H9 (cell line): Measurements from ENCODE around the gene CDH20. TPM values are rescaled to one million over a fixed set of nuclear protein-coding genes. Genes with fewer than 3 reads are reported as not detected.

Source experiments
- DNase-seq: peaks from one replicate; pipeline ENCODE4 v3.0.0-alpha.2; 2017
- H2AFZ ChIP-seq: one replicate; pipeline ENCODE4 v1.6.1; 2013; ENCODE audit warnings: mild to moderate bottlenecking, low read length, control low read depth, moderate library complexity
- H2AK5ac ChIP-seq: 2 replicates; pipeline ENCODE4 v1.6.1; 2013; ENCODE audit warnings: low read length, control low read depth, mixed read lengths; ENCODE audit not compliant: insufficient read length
- H2BK120ac ChIP-seq: one replicate; pipeline ENCODE4 v1.6.1; 2013; ENCODE audit warnings: low read depth, mild to moderate bottlenecking, low read length, control low read depth, inconsistent platforms; ENCODE audit not compliant: poor library complexity, severe bottlenecking
- H2BK12ac ChIP-seq: 2 replicates; pipeline ENCODE4 v1.6.1; 2013; ENCODE audit warnings: low read length, control low read depth, mixed read lengths, low read depth; ENCODE audit not compliant: insufficient read length
- H2BK15ac ChIP-seq: 2 replicates; pipeline ENCODE4 v1.6.1; 2013; ENCODE audit warnings: low read depth, low read length, control low read depth
- H2BK20ac ChIP-seq: one replicate; pipeline ENCODE4 v1.6.1; 2013; ENCODE audit warnings: low read depth, mild to moderate bottlenecking, low read length, control low read depth, inconsistent platforms; ENCODE audit not compliant: poor library complexity, severe bottlenecking
- H2BK5ac ChIP-seq: 2 replicates; pipeline ENCODE4 v1.6.1; 2013; ENCODE audit warnings: low read length, control low read depth, mixed read lengths; ENCODE audit not compliant: insufficient read length
- H3K14ac ChIP-seq: 2 replicates; pipeline ENCODE4 v1.6.1; 2013; ENCODE audit warnings: low read length, control low read depth; ENCODE audit not compliant: insufficient read depth
- H3K18ac ChIP-seq: 2 replicates; pipeline ENCODE4 v1.6.1; 2013; ENCODE audit warnings: low read depth, mild to moderate bottlenecking, mixed read lengths, low read length, control low read depth; ENCODE audit not compliant: insufficient read length
- H3K23ac ChIP-seq: 2 replicates; pipeline ENCODE4 v1.6.1; 2013; ENCODE audit warnings: low read length, control low read depth, mixed read lengths, low read depth; ENCODE audit not compliant: insufficient read length
- H3K23me2 ChIP-seq: 2 replicates; pipeline ENCODE4 v1.6.1; 2013; ENCODE audit warnings: low read depth, mild to moderate bottlenecking, mixed read lengths, low read length, control low read depth; ENCODE audit not compliant: insufficient read length, poor library complexity, severe bottlenecking
- H3K27ac ChIP-seq: 2 replicates; pipeline ENCODE4 v1.5.1; 2013; ENCODE audit warnings: low read length, control low read depth, mixed read lengths, low read depth; ENCODE audit not compliant: insufficient read length
- H3K27me3 ChIP-seq: 2 replicates; pipeline ENCODE4 v1.6.1; 2013; ENCODE audit warnings: low read length, control low read depth, inconsistent platforms; ENCODE audit not compliant: insufficient read depth
- H3K4ac ChIP-seq: 2 replicates; pipeline ENCODE4 v1.6.1; 2013; ENCODE audit warnings: low read depth, mild to moderate bottlenecking, control low read depth, inconsistent platforms, low read length, moderate library complexity
- H3K4me1 ChIP-seq: 2 replicates; pipeline ENCODE4 v1.6.1; 2013; ENCODE audit warnings: low read length, control low read depth, inconsistent platforms; ENCODE audit not compliant: insufficient read depth
- H3K4me2 ChIP-seq: 2 replicates; pipeline ENCODE4 v1.6.1; 2013; ENCODE audit warnings: low read length, control low read depth, mixed read lengths; ENCODE audit not compliant: insufficient read length, insufficient read depth
- H3K56ac ChIP-seq: 2 replicates; pipeline ENCODE4 v1.6.1; 2013; ENCODE audit warnings: low read depth, mild to moderate bottlenecking, mixed read lengths, low read length, control low read depth; ENCODE audit not compliant: insufficient read length
- H3K79me1 ChIP-seq: 2 replicates; pipeline ENCODE4 v1.6.1; 2013; ENCODE audit warnings: low read depth, mild to moderate bottlenecking, moderate library complexity, low read length, control low read depth, inconsistent platforms; ENCODE audit not compliant: insufficient read depth, poor library complexity, severe bottlenecking
- H3K79me2 ChIP-seq: 2 replicates; pipeline ENCODE4 v1.6.1; 2013; ENCODE audit warnings: low read length, control low read depth, inconsistent platforms; ENCODE audit not compliant: insufficient read depth
- H3K9ac ChIP-seq: 2 replicates; pipeline ENCODE4 v1.6.1; 2013; ENCODE audit warnings: low read length, control low read depth, mixed read lengths; ENCODE audit not compliant: insufficient read length; ENCODE audit errors: extremely low read depth
- H3K9me3 ChIP-seq: one replicate; pipeline ENCODE4 v1.6.1; 2013; ENCODE audit warnings: low read depth, low read length, inconsistent platforms; ENCODE audit not compliant: control insufficient read depth
- H3T11ph ChIP-seq: one replicate; pipeline ENCODE4 v1.6.1; 2013; ENCODE audit warnings: mild to moderate bottlenecking, low read length, control low read depth, inconsistent platforms
- H4K20me1 ChIP-seq: one replicate; pipeline ENCODE4 v1.6.1; 2013; ENCODE audit not compliant: control insufficient read depth, insufficient read length, insufficient read depth
- H4K5ac ChIP-seq: 2 replicates; pipeline ENCODE4 v1.6.1; 2013; ENCODE audit warnings: low read depth, mild to moderate bottlenecking, mixed read lengths, low read length, control low read depth; ENCODE audit not compliant: insufficient read length
- H4K8ac ChIP-seq: replicated peaks from 2 replicates; pipeline ENCODE4 v1.6.1; 2013; ENCODE audit warnings: low read length, control low read depth, mixed read lengths, low read depth; ENCODE audit not compliant: insufficient read length
- H4K91ac ChIP-seq: 2 replicates; pipeline ENCODE4 v1.6.1; 2013; ENCODE audit warnings: low read depth, mild to moderate bottlenecking, moderate library complexity, mixed read lengths, low read length, control low read depth; ENCODE audit not compliant: insufficient read length
- H3K27ac Mint-ChIP-seq, 3 experiments: 2 replicates in 2 of 3; 3 replicates in 1 of 3; pipeline ENCODE4 v1.8.0; 2020 to 2021; ENCODE audit warnings: mixed read lengths in 3 of 3, mild to moderate bottlenecking in 1 of 3, moderate library complexity in 1 of 3
- H3K27me3 Mint-ChIP-seq: 2 replicates; pipeline ENCODE4 v1.8.0; 2021; ENCODE audit warnings: low read depth, mild to moderate bottlenecking, moderate library complexity, mixed read lengths
- H3K36me3 Mint-ChIP-seq, 3 experiments: 2 replicates in 2 of 3; 3 replicates in 1 of 3; pipeline ENCODE4 v1.8.0; 2020 to 2021; ENCODE audit warnings: low read depth in 3 of 3, mixed read lengths in 3 of 3; ENCODE audit not compliant: insufficient read depth in 1 of 3
- H3K4me1 Mint-ChIP-seq, 2 experiments: 2 replicates each; pipeline ENCODE4 v1.8.0; 2020; ENCODE audit warnings: mixed read lengths in 2 of 2
- H3K4me3 Mint-ChIP-seq, 2 experiments: 2 replicates in 1 of 2; 3 replicates in 1 of 2; pipeline ENCODE4 v1.8.0; 2020 to 2021; ENCODE audit warnings: mild to moderate bottlenecking in 2 of 2, mixed read lengths in 2 of 2, moderate library complexity in 1 of 2
- H3K9me3 Mint-ChIP-seq, 2 experiments: 2 replicates in 1 of 2; 3 replicates in 1 of 2; pipeline ENCODE4 v1.8.0; 2020; ENCODE audit warnings: mild to moderate bottlenecking in 2 of 2, mixed read lengths in 2 of 2, moderate library complexity in 1 of 2
- WGBS: extraction: QIAGEN DNeasy Blood & Tissue Kit; methylation state at CpG from one replicate; pipeline ENCODE4 v1.1.7; 2013; ENCODE audit warnings: missing lambda C conversion rate, low lambda C conversion rate, mixed read lengths; ENCODE audit not compliant: insufficient read length; ENCODE audit errors: extremely low coverage; 5-methylcytosine and 5-hydroxymethylcytosine counted together
- total RNA-seq: library from RNA; stranded (reverse); gene quantifications from 2 replicates; pipeline ENCODE4 v1.2.1, GENCODE V29; 2021
- TF ChIP-seq, protein P1 (sequence below): fragments of 200-600 bp; sonication (generic); conservative IDR thresholded peaks from 3 replicates; pipeline ENCODE4 v1.8.0; 2021; ENCODE audit warnings: antibody characterized with exemption, mild to moderate bottlenecking

Gene CDH20
- total RNA-seq, 1 experiment from 2014 or later: not detected

DNA sequence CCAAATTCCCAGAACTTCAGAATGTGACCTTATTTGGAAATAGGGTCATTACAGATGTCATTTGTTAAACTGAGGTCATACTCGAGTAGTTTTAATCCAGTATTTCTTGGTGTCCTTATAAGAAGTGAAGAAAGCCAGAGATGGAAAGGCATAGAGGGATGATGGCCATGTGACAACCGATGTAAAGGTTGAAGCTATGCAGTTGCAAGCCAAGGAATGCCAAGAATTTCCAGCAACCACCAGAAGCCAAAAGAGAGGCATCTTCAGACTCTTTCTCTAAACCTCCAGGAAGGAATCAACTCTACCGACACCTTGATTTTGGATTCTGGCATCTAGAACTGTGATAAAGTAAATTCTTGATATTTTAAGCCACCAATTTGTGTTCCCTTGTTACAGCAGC lies 242.2 kb downstream of the CDH20 start:
- no peak overlapping the region for H2BK15ac ChIP-seq
- Mint-ChIP-seq H3K27me3 (no peaks in the 10 kb centered on the region), H3K4me1 (peaks cover 10% of the 10 kb centered on the region in 2 experiments), H3K36me3 (peaks cover 0 to 5% (median 0%) of the 10 kb centered on the region in 3 experiments; a peak in 1 of 7 replicates), H3K27ac (no peak overlapping the region), H3K9me3 (peaks cover 2 to 7% of the 10 kb centered on the region in 2 experiments; a peak in 3 of 5 replicates), H3K4me3 (no peak overlapping the region)
- no peaks in the 10 kb centered on the region for H4K20me1 ChIP-seq
- H3K4me1 ChIP-seq: no peaks in the 10 kb centered on the region; the same call in 1 of the 2 replicates
- no peak overlapping the region for H2BK5ac ChIP-seq
- H4K5ac ChIP-seq: no peak overlapping the region
- DNase-seq: no peak
- no CpG with 5 or more reads among the region's 3 CpGs for WGBS
- no peak overlapping the region for H3K27ac ChIP-seq
- H3K79me2 ChIP-seq: no peaks in the 10 kb centered on the region
- no peaks in the 10 kb centered on the region for H3K23me2 ChIP-seq
- H2BK20ac ChIP-seq: no peak overlapping the region
- no peak overlapping the region for H3T11ph ChIP-seq
- no peak overlapping the region for H3K9ac ChIP-seq
- H4K8ac ChIP-seq: no peak overlapping the region
- TF ChIP-seq, protein P1, sequence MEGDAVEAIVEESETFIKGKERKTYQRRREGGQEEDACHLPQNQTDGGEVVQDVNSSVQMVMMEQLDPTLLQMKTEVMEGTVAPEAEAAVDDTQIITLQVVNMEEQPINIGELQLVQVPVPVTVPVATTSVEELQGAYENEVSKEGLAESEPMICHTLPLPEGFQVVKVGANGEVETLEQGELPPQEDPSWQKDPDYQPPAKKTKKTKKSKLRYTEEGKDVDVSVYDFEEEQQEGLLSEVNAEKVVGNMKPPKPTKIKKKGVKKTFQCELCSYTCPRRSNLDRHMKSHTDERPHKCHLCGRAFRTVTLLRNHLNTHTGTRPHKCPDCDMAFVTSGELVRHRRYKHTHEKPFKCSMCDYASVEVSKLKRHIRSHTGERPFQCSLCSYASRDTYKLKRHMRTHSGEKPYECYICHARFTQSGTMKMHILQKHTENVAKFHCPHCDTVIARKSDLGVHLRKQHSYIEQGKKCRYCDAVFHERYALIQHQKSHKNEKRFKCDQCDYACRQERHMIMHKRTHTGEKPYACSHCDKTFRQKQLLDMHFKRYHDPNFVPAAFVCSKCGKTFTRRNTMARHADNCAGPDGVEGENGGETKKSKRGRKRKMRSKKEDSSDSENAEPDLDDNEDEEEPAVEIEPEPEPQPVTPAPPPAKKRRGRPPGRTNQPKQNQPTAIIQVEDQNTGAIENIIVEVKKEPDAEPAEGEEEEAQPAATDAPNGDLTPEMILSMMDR: no peak
- H3K27me3 ChIP-seq: no peaks in the 10 kb centered on the region
- no peak overlapping the region for H3K56ac ChIP-seq
- no peak overlapping the region for H2AK5ac ChIP-seq
- H3K14ac ChIP-seq: no peak overlapping the region
- H2AFZ ChIP-seq: no peak overlapping the region
- no peak overlapping the region for H3K18ac ChIP-seq
- H3K9me3 ChIP-seq: no peaks in the 10 kb centered on the region
- no peak overlapping the region for H3K4ac ChIP-seq
- H2BK120ac ChIP-seq: no peak overlapping the region
- H2BK12ac ChIP-seq: no peak overlapping the region
- no peak overlapping the region for H3K4me2 ChIP-seq
- H3K23ac ChIP-seq: no peak overlapping the region
- no peaks in the 10 kb centered on the region for H3K79me1 ChIP-seq
- H4K91ac ChIP-seq: no peak overlapping the region
